Gastrocnemius medialis (tissue), 4 donors: Measurements from ENCODE around the gene CASP6. TPM values are rescaled to one million over a fixed set of nuclear protein-coding genes. Genes with fewer than 3 reads are reported as not detected.

ENCODE experiments used
- ATAC-seq, 2 donors: fragments of 150-250 bp; one replicate each; pipeline ENCODE4 v1.9.1; 2016
- DNase-seq, 2 donors: peaks; one replicate each; pipeline ENCODE4 v3.0.0-alpha.2; 2019
- H3K27ac ChIP-seq, 4 donors: fragments of 200-600 bp; sonication (generic); 1 replicate in 1 of 4; 2 replicates in 3 of 4; pipeline ENCODE4 v1.5.1; 2016 to 2018; ENCODE audit warnings: mild to moderate bottlenecking in 2 of 4, moderate library complexity in 1 of 4
- H3K27me3 ChIP-seq, 3 donors: fragments of 200-600 bp; sonication (generic) in 2 of 3; 1 replicate in 1 of 3; 2 replicates in 2 of 3; pipeline versions ENCODE4 v1.5.1 to v1.6.0; 2016 to 2019; ENCODE audit warnings: mild to moderate bottlenecking in 1 of 3, moderate library complexity in 1 of 3
- H3K36me3 ChIP-seq, 2 donors: fragments of 200-600 bp; sonication (generic) in 1 of 2; one replicate each; pipeline ENCODE4 v1.5.1; 2017 to 2018
- H3K4me1 ChIP-seq, 2 donors: fragments of 200-600 bp; sonication (generic) in 1 of 2; one replicate each; pipeline ENCODE4 v1.5.1; 2016 to 2017; ENCODE audit warnings: mild to moderate bottlenecking in 2 of 2
- H3K4me3 ChIP-seq, 4 donors: fragments of 200-600 bp; sonication (generic) in 3 of 4; 1 replicate in 1 of 4; 2 replicates in 3 of 4; pipeline ENCODE4 v1.5.1; 2016 to 2019; ENCODE audit warnings: mild to moderate bottlenecking in 2 of 4
- H3K9me3 ChIP-seq, 3 donors: fragments of 200-600 bp; sonication (generic) in 2 of 3; 1 replicate in 1 of 3; 2 replicates in 2 of 3; pipeline ENCODE4 v1.5.1; 2016 to 2019
- POLR2A ChIP-seq, 2 donors: fragments of 450-650 bp; IDR thresholded peaks; one replicate each; pipeline ENCODE4 v1.6.1; 2017; ENCODE audit warnings: antibody characterized with exemption in 2 of 2, mild to moderate bottlenecking in 2 of 2, moderate library complexity in 2 of 2
- in situ Hi-C, 4 donors: fragments of 200-750 bp; cut with MboI; loops; one replicate each; pipeline versions ENCODE4 v1.15.0 to v1.8.0; 2017; ENCODE audit warnings: low sequenced_read_pairs in 4 of 4
- intact Hi-C: fragments of 100-400 bp; cut with DNase I; formaldehyde crosslinking; loops from one replicate; pipeline ENCODE4 v1.15.1; 2023; ENCODE audit warnings: low total_unique reads
- total RNA-seq, 4 donors: library from RNA; depleted of rRNA; stranded (reverse); fragments of >200 nt; gene quantifications; one replicate each; pipeline versions ENCODE4 v1.1.0 to v1.2.3, GENCODE V29; 2016
- TF ChIP-seq, protein P1 (sequence below), 5 experiments: fragments of 450-650 bp in 3 of 5; fragments of 200-600 bp in 2 of 5; sonication (generic) in 2 of 5; IDR thresholded peaks in 4 of 5; conservative IDR thresholded peaks in 1 of 5; 1 replicate in 4 of 5; 2 replicates in 1 of 5; pipeline ENCODE4 v1.5.1; 2016 to 2019; ENCODE audit warnings: antibody characterized with exemption in 5 of 5, mild to moderate bottlenecking in 3 of 5, moderate library complexity in 3 of 5

Gene CASP6
- total RNA-seq, 4 donors from 2014 or later = 6.6 to 25.2 (median 9.0) TPM

DNA sequence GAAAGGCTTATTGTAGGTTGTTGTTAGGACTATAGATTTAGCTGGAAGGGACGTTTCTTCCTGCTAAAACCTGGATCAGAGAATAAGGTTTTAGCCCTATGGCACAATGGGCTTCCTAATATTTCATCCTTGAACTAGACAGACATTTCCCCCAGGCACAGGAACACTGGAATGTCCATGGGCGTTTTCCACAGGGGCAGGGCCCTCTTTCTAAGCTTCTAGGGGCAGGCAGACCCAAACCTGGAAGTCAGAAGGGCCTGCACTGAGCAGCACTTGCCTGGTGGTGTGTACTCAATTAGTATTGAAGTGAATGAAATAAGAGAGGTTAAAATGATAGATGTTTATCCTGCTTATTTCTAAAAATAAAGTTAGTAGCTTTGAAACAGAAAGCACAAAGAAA lies 41.1 kb downstream of the CASP6 start:
- DNase-seq = no peak
- ATAC-seq = no peak
- Histone ChIP-seq H3K4me3 (no peak overlapping the region), H3K4me1 (no peaks in the 10 kb centered on the region), H3K9me3 (no peaks in the 10 kb centered on the region), H3K27ac (no peak overlapping the region), H3K36me3 (no peaks in the 10 kb centered on the region), H3K27me3 (no peaks in the 10 kb centered on the region)
- intact Hi-C loops (loop anchor here (2.0 kb wide), 1 partner anchor 233 kb away; no protein-coding TSS in a partner anchor), in situ Hi-C loops (no loop called here)
- TF ChIP-seq, protein P1, sequence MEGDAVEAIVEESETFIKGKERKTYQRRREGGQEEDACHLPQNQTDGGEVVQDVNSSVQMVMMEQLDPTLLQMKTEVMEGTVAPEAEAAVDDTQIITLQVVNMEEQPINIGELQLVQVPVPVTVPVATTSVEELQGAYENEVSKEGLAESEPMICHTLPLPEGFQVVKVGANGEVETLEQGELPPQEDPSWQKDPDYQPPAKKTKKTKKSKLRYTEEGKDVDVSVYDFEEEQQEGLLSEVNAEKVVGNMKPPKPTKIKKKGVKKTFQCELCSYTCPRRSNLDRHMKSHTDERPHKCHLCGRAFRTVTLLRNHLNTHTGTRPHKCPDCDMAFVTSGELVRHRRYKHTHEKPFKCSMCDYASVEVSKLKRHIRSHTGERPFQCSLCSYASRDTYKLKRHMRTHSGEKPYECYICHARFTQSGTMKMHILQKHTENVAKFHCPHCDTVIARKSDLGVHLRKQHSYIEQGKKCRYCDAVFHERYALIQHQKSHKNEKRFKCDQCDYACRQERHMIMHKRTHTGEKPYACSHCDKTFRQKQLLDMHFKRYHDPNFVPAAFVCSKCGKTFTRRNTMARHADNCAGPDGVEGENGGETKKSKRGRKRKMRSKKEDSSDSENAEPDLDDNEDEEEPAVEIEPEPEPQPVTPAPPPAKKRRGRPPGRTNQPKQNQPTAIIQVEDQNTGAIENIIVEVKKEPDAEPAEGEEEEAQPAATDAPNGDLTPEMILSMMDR (IDR thresholded peaks at IDR 0.05 in 4 of 5, conservative IDR thresholded peaks at IDR 0.05 in 1 of 5) = no peak
- TF ChIP-seq POLR2A (IDR thresholded peaks at IDR 0.05) = no peak

DNA sequence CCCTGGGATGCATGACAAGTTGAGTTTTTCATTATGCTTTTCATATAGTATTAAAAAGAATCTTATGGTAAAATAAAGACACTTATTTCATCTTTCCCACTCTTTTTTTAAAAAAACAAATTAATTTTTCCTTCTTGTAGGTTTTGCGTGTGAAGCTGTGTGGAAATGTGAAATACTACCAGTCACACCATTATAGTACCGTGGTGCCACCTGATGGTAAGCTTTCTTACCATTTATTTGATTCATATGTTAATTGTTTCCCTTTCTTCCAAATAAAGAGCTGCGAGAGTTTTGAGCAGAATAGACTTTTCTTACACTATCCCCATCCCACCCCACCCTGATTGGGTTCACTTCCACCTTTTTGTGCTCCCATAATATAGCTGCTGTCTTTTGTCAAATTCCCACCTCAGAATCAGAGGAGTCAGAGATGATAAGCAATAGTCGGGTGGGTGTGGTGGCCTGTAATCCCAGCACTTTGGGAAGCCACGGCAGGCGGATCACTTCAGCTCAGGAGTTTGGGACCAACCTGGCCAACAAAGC lies 44.3 kb downstream of the CASP6 start:
- intact Hi-C loops (no loop called here), in situ Hi-C loops (no loop called here)
- H3K4me1 ChIP-seq = no peaks in the 10 kb centered on the region
- TF ChIP-seq, protein P1 (IDR thresholded peaks at IDR 0.05 in 4 of 5, conservative IDR thresholded peaks at IDR 0.05 in 1 of 5) = no peak
- TF ChIP-seq POLR2A (IDR thresholded peaks at IDR 0.05) = no peak
- H3K9me3 ChIP-seq = no peaks in the 10 kb centered on the region
- no peak for DNase-seq
- no peak for ATAC-seq
- H3K27ac ChIP-seq = no peak overlapping the region
- no peaks in the 10 kb centered on the region for H3K27me3 ChIP-seq
- no peaks in the 10 kb centered on the region for H3K36me3 ChIP-seq
- H3K4me3 ChIP-seq = no peak overlapping the region

DNA sequence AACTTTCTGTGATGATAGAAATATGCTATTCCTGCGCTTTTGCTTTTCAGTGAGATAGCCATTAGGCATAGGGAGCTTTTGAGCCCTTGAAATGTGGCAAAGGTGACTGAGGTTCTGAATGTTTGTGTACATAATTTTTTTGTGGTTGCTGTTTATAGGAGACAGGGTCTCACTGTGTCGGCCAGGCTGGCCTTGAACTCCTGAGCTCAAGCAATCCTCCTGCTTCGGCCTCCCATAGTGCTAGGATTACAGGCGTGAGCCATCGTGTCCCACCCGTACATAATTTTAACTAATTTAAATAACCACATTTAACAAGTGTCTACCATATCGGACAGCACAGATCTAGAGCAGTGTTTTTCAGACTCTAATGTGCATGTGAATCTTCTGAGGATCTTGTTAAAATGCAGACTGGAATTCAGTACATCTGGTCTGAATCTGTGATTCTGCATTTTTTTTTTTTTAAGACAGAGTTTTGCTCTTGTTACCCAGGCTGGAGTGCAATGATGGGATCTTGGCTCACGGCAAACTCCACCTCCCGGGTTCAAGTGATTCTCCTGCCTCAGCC lies 45.3 kb downstream of the CASP6 start:
- H3K4me3 ChIP-seq = no peak overlapping the region
- no peaks in the 10 kb centered on the region for H3K36me3 ChIP-seq
- intact Hi-C loops = no loop called here
- H3K4me1 ChIP-seq = no peaks in the 10 kb centered on the region
- H3K27me3 ChIP-seq = no peaks in the 10 kb centered on the region
- in situ Hi-C loops = no loop called here
- no peaks in the 10 kb centered on the region for H3K9me3 ChIP-seq
- no peak overlapping the region for H3K27ac ChIP-seq
- ATAC-seq (no peak), DNase-seq (no peak)
- no peak for TF ChIP-seq POLR2A (IDR thresholded peaks at IDR 0.05)
- TF ChIP-seq, protein P1 (IDR thresholded peaks at IDR 0.05 in 4 of 5, conservative IDR thresholded peaks at IDR 0.05 in 1 of 5) = no peak

DNA sequence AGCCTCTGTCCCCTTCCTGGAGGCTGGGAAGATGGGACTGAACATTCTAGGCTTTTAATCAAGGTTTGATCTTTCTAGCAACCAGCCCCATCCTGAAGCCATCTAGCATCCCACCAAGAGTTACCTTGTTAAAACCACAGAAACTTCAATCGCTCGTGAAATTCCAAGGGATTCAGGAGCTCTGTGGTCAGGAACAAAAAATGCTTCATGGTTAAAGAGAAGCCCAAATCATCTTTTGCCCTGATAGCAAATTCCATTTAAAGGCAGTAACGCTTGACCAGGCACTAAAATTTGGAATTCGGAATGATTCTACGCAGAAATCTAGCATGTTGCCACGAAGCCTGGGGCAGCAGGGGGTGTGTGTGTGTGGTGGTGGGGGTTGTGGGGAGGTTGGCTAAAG lies 47.8 kb downstream of the CASP6 start:
- TF ChIP-seq, protein P1 (IDR thresholded peaks at IDR 0.05 in 4 of 5, conservative IDR thresholded peaks at IDR 0.05 in 1 of 5) = no peak
- TF ChIP-seq POLR2A (IDR thresholded peaks at IDR 0.05) = no peak
- no peak overlapping the region for H3K4me3 ChIP-seq
- intact Hi-C loops = no loop called here

DNA sequence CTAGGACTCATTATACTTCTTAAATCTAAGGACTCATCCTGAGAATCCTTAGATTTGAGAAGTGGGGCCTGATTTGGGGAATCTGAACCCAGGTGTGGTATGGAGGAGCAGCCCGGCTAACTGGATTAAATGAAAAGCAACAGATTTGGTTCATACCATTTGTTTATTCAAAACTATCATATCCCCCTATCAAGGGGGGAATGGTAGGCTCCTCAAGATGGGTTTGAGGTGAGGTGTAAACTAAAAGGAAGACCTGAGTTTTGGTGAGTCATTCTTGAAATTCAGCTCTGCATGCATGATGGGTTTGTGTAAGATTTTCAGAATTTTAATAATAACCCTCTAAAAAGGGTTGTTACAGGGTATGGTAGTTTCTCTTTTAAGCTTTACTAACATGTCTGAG lies 53.4 kb downstream of the CASP6 start:
- no peak for DNase-seq
- no peak overlapping the region for H3K27ac ChIP-seq

More for the DNA sequence above, 47.8 kb downstream of the CASP6 start:
- Histone ChIP-seq H3K4me1 (no peaks in the 10 kb centered on the region), H3K36me3 (no peaks in the 10 kb centered on the region), H3K9me3 (no peaks in the 10 kb centered on the region), H3K27ac (no peak overlapping the region), H3K27me3 (no peaks in the 10 kb centered on the region)
- no peak for DNase-seq
- in situ Hi-C loops = no loop called here
- ATAC-seq = no peak

More for the DNA sequence above, 53.4 kb downstream of the CASP6 start:
- intact Hi-C loops = no loop called here
- Histone ChIP-seq H3K9me3 (no peaks in the 10 kb centered on the region), H3K4me1 (no peaks in the 10 kb centered on the region), H3K36me3 (no peaks in the 10 kb centered on the region), H3K4me3 (no peak overlapping the region), H3K27me3 (no peaks in the 10 kb centered on the region)
- TF ChIP-seq POLR2A (IDR thresholded peaks at IDR 0.05) = no peak
- TF ChIP-seq, protein P1 (IDR thresholded peaks at IDR 0.05 in 4 of 5, conservative IDR thresholded peaks at IDR 0.05 in 1 of 5) = no peak
- ATAC-seq = no peak
- in situ Hi-C loops = no loop called here
